Thyroid gland (tissue), 4 donors: ENCODE measurements around the gene CAPZA1.

Experiments
- POLR2A ChIP-seq, 2 donors: fragments of 450-650 bp; IDR thresholded peaks; one replicate each; pipeline ENCODE4 v1.6.1; 2017; ENCODE audit warnings: antibody characterized with exemption in 2 of 2, mild to moderate bottlenecking in 2 of 2, moderate library complexity in 1 of 2
- TF ChIP-seq, protein P1 (sequence below), 6 experiments: fragments of 200-600 bp in 3 of 6; fragments of 450-650 bp in 3 of 6; sonication (generic) in 3 of 6; IDR thresholded peaks; one replicate each; pipeline ENCODE4 v1.5.1; 2016 to 2019; ENCODE audit warnings: antibody characterized with exemption in 6 of 6, mild to moderate bottlenecking in 2 of 6, inconsistent platforms in 1 of 6, moderate library complexity in 1 of 6

GRCh38 chr1:112720800-112721199, 101.2 kb downstream of the CAPZA1 start:
- TF ChIP-seq, protein P1, sequence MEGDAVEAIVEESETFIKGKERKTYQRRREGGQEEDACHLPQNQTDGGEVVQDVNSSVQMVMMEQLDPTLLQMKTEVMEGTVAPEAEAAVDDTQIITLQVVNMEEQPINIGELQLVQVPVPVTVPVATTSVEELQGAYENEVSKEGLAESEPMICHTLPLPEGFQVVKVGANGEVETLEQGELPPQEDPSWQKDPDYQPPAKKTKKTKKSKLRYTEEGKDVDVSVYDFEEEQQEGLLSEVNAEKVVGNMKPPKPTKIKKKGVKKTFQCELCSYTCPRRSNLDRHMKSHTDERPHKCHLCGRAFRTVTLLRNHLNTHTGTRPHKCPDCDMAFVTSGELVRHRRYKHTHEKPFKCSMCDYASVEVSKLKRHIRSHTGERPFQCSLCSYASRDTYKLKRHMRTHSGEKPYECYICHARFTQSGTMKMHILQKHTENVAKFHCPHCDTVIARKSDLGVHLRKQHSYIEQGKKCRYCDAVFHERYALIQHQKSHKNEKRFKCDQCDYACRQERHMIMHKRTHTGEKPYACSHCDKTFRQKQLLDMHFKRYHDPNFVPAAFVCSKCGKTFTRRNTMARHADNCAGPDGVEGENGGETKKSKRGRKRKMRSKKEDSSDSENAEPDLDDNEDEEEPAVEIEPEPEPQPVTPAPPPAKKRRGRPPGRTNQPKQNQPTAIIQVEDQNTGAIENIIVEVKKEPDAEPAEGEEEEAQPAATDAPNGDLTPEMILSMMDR (IDR thresholded peaks at IDR 0.05), result no peak
- no peak for TF ChIP-seq POLR2A (IDR thresholded peaks at IDR 0.05)
